PC-3 (cell line): Measurements from ENCODE around the gene ACSS3. TPM values are rescaled to one million over a fixed set of nuclear protein-coding genes. Genes with fewer than 3 reads are reported as not detected.

ENCODE experiments used
- ATAC-seq: fragments of 200-7000 bp; cut with Tn5 transposase; 2 replicates; pipeline ENCODE4 v1.9.1; 2020; ENCODE audit warnings: mild to moderate bottlenecking, moderate library complexity
- BruUV-seq: library from RNA; stranded (reverse); fragments of 400-500 nt; replicated peaks from 2 replicates; lab custom pipeline; 2021; lab: Mats Ljungman, UMichigan
- CTCF ChIA-PET: fragments of 300-600 bp; sonication (Branson Sonifier 250); formaldehyde crosslinking; loops from one replicate; lab custom pipeline; 2022; ENCODE audit warnings: antibody characterized with exemption; lab: Charles Lee
- POLR2A ChIA-PET: fragments of 300-600 bp; sonication (Branson Sonifier 250); formaldehyde crosslinking; loops from one replicate; lab custom pipeline; 2022; ENCODE audit warnings: antibody characterized with exemption; ENCODE audit not compliant: unreplicated experiment; lab: Charles Lee
- DNase-seq: peaks from one replicate; pipeline ENCODE4 v3.0.0-alpha.2; 2015
- H2AFZ ChIP-seq: fragments of 300-600 bp; sonication (generic); 2 replicates; pipeline ENCODE4 v1.6.0; 2016; ENCODE audit warnings: antibody characterized with exemption, low read length
- H3F3A ChIP-seq: fragments of 300-600 bp; sonication (generic); one replicate; pipeline ENCODE4 v1.6.0; 2017; ENCODE audit warnings: antibody characterized with exemption, low read length, control low read depth, mild to moderate bottlenecking; ENCODE audit not compliant: unreplicated experiment
- H3K27ac ChIP-seq: fragments of 300-600 bp; sonication (generic); 2 replicates; pipeline ENCODE4 v1.5.1; 2016; ENCODE audit warnings: mild to moderate bottlenecking, low read length
- H3K27me3 ChIP-seq: fragments of 300-600 bp; sonication (generic); 2 replicates; pipeline ENCODE4 v1.6.1; 2016; ENCODE audit warnings: low read length, mixed read lengths
- H3K36me3 ChIP-seq: fragments of 300-600 bp; sonication (generic); 2 replicates; pipeline ENCODE4 v1.6.1; 2016; ENCODE audit warnings: low read depth, mixed run types, low read length, mixed read lengths
- H3K4me1 ChIP-seq: fragments of 300-600 bp; sonication (generic); 2 replicates; pipeline ENCODE4 v1.5.1; 2016; ENCODE audit warnings: low read length; ENCODE audit not compliant: insufficient read depth
- H3K4me2 ChIP-seq: fragments of 300-600 bp; sonication (generic); 2 replicates; pipeline ENCODE4 v1.6.0; 2016; ENCODE audit warnings: low read length
- H3K4me3 ChIP-seq: fragments of 300-600 bp; sonication (generic); 2 replicates; pipeline ENCODE4 v1.5.1; 2016; ENCODE audit warnings: mild to moderate bottlenecking, low read length, mixed read lengths
- H3K79me2 ChIP-seq: fragments of 300-600 bp; sonication (generic); 2 replicates; pipeline ENCODE4 v1.6.1; 2017; ENCODE audit warnings: low read length, mixed read lengths
- H3K9ac ChIP-seq: fragments of 300-600 bp; sonication (generic); 2 replicates; pipeline ENCODE4 v1.6.0; 2016; ENCODE audit warnings: mild to moderate bottlenecking, low read length
- H3K9me2 ChIP-seq: fragments of 300-600 bp; sonication (generic); replicated peaks from 2 replicates; pipeline ENCODE4 v1.6.1; 2016; ENCODE audit warnings: mixed run types, low read length, mixed read lengths
- H3K9me3 ChIP-seq: fragments of 300-600 bp; sonication (generic); 2 replicates; pipeline ENCODE4 v1.6.1; 2016; ENCODE audit warnings: low read length, mixed read lengths
- H4K20me1 ChIP-seq: fragments of 300-600 bp; sonication (generic); 2 replicates; pipeline ENCODE4 v1.6.1; 2016; ENCODE audit warnings: low read length, mixed read lengths
- CTCF ChIP-seq: fragments of 300-600 bp; sonication (generic); conservative IDR thresholded peaks from 2 replicates; pipeline ENCODE4 v1.5.1; 2017; ENCODE audit warnings: antibody characterized with exemption, low read depth, mild to moderate bottlenecking, low read length
- EZH2 ChIP-seq: fragments of 300-600 bp; sonication (generic); IDR thresholded peaks from one replicate; pipeline ENCODE4 v1.6.1; 2017; ENCODE audit warnings: antibody characterized with exemption, mild to moderate bottlenecking, low read length; ENCODE audit not compliant: unreplicated experiment
- EZH2phosphoT487 ChIP-seq: fragments of 300-600 bp; sonication (generic); IDR thresholded peaks from 2 replicates; pipeline ENCODE4 v1.6.1; 2018; ENCODE audit warnings: mild to moderate bottlenecking, antibody characterized with exemption, low read length, borderline replicate concordance
- intact Hi-C: fragments of 100-400 bp; cut with micrococcal nuclease; formaldehyde crosslinking; loops from 2 replicates; pipeline ENCODE4 v1.9.0; 2023
- total RNA-seq: library from RNA; depleted of rRNA; stranded (reverse); fragments of >200 nt; gene quantifications from 2 replicates; pipeline ENCODE4 v1.2.3, GENCODE V29; 2014

ACSS3 gene
- total RNA-seq, 1 experiment from 2014 or later = not detected

GRCh38 chr12:81147292-81147919, 69.5 kb downstream of the ACSS3 start:
- no peak overlapping the region for H2AFZ ChIP-seq
- H3K9ac ChIP-seq = no peak overlapping the region
- DNase-seq (no peak), ATAC-seq (no peak)
- H3K36me3 ChIP-seq = no peaks in the 10 kb centered on the region
- intact Hi-C loops = loop anchor here (10.0 kb wide), 1 partner anchor 107 kb away; no protein-coding TSS in a partner anchor
- no TSS peak for BruUV-seq
- H4K20me1 ChIP-seq = no peaks in the 10 kb centered on the region
- no peak for TF ChIP-seq EZH2
- no peak for TF ChIP-seq EZH2phosphoT487
- no peak for TF ChIP-seq CTCF
- ChIA-PET CTCF (no interaction called here), POLR2A (no interaction called here)
- no peaks in the 10 kb centered on the region for H3K27me3 ChIP-seq
- no peaks in the 10 kb centered on the region for H3K79me2 ChIP-seq
- H3K4me1 ChIP-seq = no peaks in the 10 kb centered on the region
- no peak overlapping the region for H3K4me3 ChIP-seq
- no peaks in the 10 kb centered on the region for H3F3A ChIP-seq
- H3K9me3 ChIP-seq = no peaks in the 10 kb centered on the region
- H3K4me2 ChIP-seq = no peak overlapping the region
- H3K27ac ChIP-seq = no peak overlapping the region
- H3K9me2 ChIP-seq = no peaks in the 10 kb centered on the region

DNA sequence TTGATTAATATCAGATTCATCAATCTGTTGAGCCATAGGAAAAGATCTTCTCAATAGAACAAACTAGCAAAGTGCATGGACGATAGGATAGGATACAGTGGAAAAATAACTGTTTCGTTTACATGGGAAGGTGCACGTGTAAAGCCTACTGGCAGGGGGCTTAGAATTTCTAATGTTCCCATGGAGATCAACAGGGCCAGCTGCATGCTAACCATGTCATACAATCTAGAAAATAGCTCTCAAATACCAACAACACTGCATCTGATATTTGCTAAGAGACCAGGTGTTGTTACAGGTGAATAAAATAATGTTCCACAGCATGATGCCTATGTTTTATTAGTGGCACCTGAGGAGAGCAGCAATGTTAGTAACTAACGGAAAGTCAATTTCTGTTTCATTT, 72.5 kb downstream of the ACSS3 start:
- Histone ChIP-seq H3K9ac (no peak overlapping the region), H3K79me2 (no peaks in the 10 kb centered on the region), H2AFZ (no peak overlapping the region), H3K4me3 (no peak overlapping the region), H3K27me3 (no peaks in the 10 kb centered on the region), H4K20me1 (no peaks in the 10 kb centered on the region), H3K4me1 (no peaks in the 10 kb centered on the region), H3K36me3 (no peaks in the 10 kb centered on the region), H3K9me2 (no peaks in the 10 kb centered on the region), H3F3A (no peaks in the 10 kb centered on the region), H3K27ac (no peak overlapping the region), H3K4me2 (no peak overlapping the region), H3K9me3 (no peaks in the 10 kb centered on the region)
- ChIA-PET CTCF (no interaction called here), POLR2A (no interaction called here)
- no TSS peak for BruUV-seq
- DNase-seq = no peak
- intact Hi-C loops = no loop called here
- no peak for ATAC-seq
- TF ChIP-seq EZH2phosphoT487 (no peak), CTCF (no peak), EZH2 (no peak)

GRCh38 chr12:81159856-81160255, 82.0 kb downstream of the ACSS3 start:
- Histone ChIP-seq H3K9me3 (no peaks in the 10 kb centered on the region), H3K79me2 (no peaks in the 10 kb centered on the region), H3K4me1 (no peaks in the 10 kb centered on the region), H3K36me3 (no peaks in the 10 kb centered on the region), H2AFZ (no peak overlapping the region), H3F3A (no peaks in the 10 kb centered on the region), H3K4me3 (no peak overlapping the region), H3K9me2 (no peaks in the 10 kb centered on the region), H3K9ac (no peak overlapping the region), H3K27ac (no peak overlapping the region), H4K20me1 (no peaks in the 10 kb centered on the region), H3K27me3 (no peaks in the 10 kb centered on the region), H3K4me2 (no peak overlapping the region)
- ATAC-seq (no peak), DNase-seq (no peak)
- intact Hi-C loops = no loop called here
- CTCF ChIA-PET = no interaction called here
- BruUV-seq = no TSS peak
- POLR2A ChIA-PET = no interaction called here
- TF ChIP-seq EZH2phosphoT487 = no peak
- TF ChIP-seq CTCF = no peak
